MM.1S (cell line): ENCODE data around the gene DONSON.
"Not testable (repeated sequence)": the region's sequence is repeated elsewhere in the genome, so short reads cannot be mapped to it uniquely, and the experiment has no call there.

Experiments
- DNase-seq: peaks from one replicate; pipeline ENCODE4 v3.0.0-alpha.2; 2015
- H2AFZ ChIP-seq: fragments of 300-600 bp; sonication (generic); 2 replicates; pipeline ENCODE4 v1.6.0; 2016; ENCODE audit warnings: antibody characterized with exemption, low read length
- H3F3A ChIP-seq: fragments of 300-600 bp; sonication (generic); 2 replicates; pipeline ENCODE4 v1.6.1; 2016; ENCODE audit warnings: mild to moderate bottlenecking, antibody characterized with exemption, low read length, moderate library complexity, mixed read lengths; ENCODE audit not compliant: insufficient read depth
- H3K27ac ChIP-seq: fragments of 300-600 bp; sonication (generic); 2 replicates; pipeline ENCODE4 v1.5.1; 2016; ENCODE audit warnings: mild to moderate bottlenecking, low read length
- H3K27me3 ChIP-seq: fragments of 300-600 bp; sonication (generic); replicated peaks from 2 replicates; pipeline ENCODE4 v1.6.0; 2016; ENCODE audit warnings: low read length; ENCODE audit not compliant: insufficient read depth
- H3K36me3 ChIP-seq: fragments of 300-600 bp; sonication (generic); replicated peaks from 2 replicates; pipeline ENCODE4 v1.6.1; 2016; ENCODE audit warnings: mild to moderate bottlenecking, low read length, mixed read lengths; ENCODE audit not compliant: insufficient read depth
- H3K4me1 ChIP-seq: fragments of 300-600 bp; sonication (generic); 2 replicates; pipeline ENCODE4 v1.6.1; 2016; ENCODE audit warnings: low read length, mixed read lengths
- H3K4me2 ChIP-seq: fragments of 300-600 bp; sonication (generic); 2 replicates; pipeline ENCODE4 v1.6.0; 2016; ENCODE audit warnings: low read depth, low read length
- H3K4me3 ChIP-seq: fragments of 300-600 bp; sonication (generic); 2 replicates; pipeline ENCODE4 v1.5.1; 2016; ENCODE audit warnings: low read length, mixed read lengths
- H3K79me2 ChIP-seq: fragments of 300-600 bp; sonication (generic); 2 replicates; pipeline ENCODE4 v1.6.1; 2016; ENCODE audit warnings: mixed run types, low read length, mixed read lengths
- H3K9ac ChIP-seq: fragments of 300-600 bp; sonication (generic); 2 replicates; pipeline ENCODE4 v1.6.1; 2016; ENCODE audit warnings: low read length, mixed read lengths
- H3K9me2 ChIP-seq: fragments of 300-600 bp; sonication (generic); replicated peaks from 2 replicates; pipeline ENCODE4 v1.6.1; 2016; ENCODE audit warnings: mild to moderate bottlenecking, low read length, mixed read lengths; ENCODE audit not compliant: insufficient read depth
- H3K9me3 ChIP-seq: fragments of 300-600 bp; sonication (generic); replicated peaks from 2 replicates; pipeline ENCODE4 v1.6.1; 2016; ENCODE audit warnings: mild to moderate bottlenecking, low read length, mixed read lengths; ENCODE audit not compliant: insufficient read depth
- H4K20me1 ChIP-seq: fragments of 300-600 bp; sonication (generic); 2 replicates; pipeline ENCODE4 v1.6.1; 2016; ENCODE audit warnings: mild to moderate bottlenecking, low read length, moderate library complexity, mixed read lengths; ENCODE audit not compliant: insufficient read depth
- CTCF ChIP-seq: fragments of 300-600 bp; sonication (generic); IDR thresholded peaks from 2 replicates; pipeline ENCODE4 v1.5.1; 2016; ENCODE audit warnings: antibody characterized with exemption, low read length, mixed read lengths
- EZH2 ChIP-seq: fragments of 300-600 bp; sonication (generic); optimal IDR thresholded peaks from 2 replicates; pipeline ENCODE3; 2017; ENCODE audit warnings: low read depth, mild to moderate bottlenecking, antibody characterized with exemption, low read length, mixed read lengths
- EZH2phosphoT487 ChIP-seq: fragments of 300-600 bp; sonication (generic); IDR thresholded peaks from 2 replicates; pipeline ENCODE4 v1.6.1; 2018; ENCODE audit warnings: antibody characterized with exemption, low read length

Gene DONSON

GRCh38 chr21:33588485-33589335 lies at the start of gene DONSON:
Gene DONSON (minus strand): TSS chr21:33588684. CDS start chr21:33588641, 43 bp downstream.
- DNase-seq: peak; percentile 94
- H3K9ac ChIP-seq: peak within 1 kb of the TSS; percentile 84
- peak within 1 kb of the TSS; percentile 92 for H3K4me3 ChIP-seq
- peaks cover 41% of the 10 kb centered on the region for H3K79me2 ChIP-seq
- no peaks in the 10 kb centered on the region for H3K27me3 ChIP-seq
- peak within 1 kb of the TSS; percentile 97 for H3K4me2 ChIP-seq
- peaks cover 8% of the 10 kb centered on the region; the same call in 1 of the 2 replicates for H3K36me3 ChIP-seq
- H3F3A ChIP-seq: peaks cover 14% of the 10 kb centered on the region
- TF ChIP-seq EZH2phosphoT487 (no peak), CTCF (no peak), EZH2 (no peak)
- H2AFZ ChIP-seq: peak within 1 kb of the TSS; percentile 97
- peaks cover 14% of the 10 kb centered on the region for H3K4me1 ChIP-seq
- peak within 1 kb of the TSS; percentile 50; the same call in 1 of the 2 replicates for H3K27ac ChIP-seq
- H3K9me2 ChIP-seq: no peaks in the 10 kb centered on the region
- no peaks in the 10 kb centered on the region for H4K20me1 ChIP-seq
- H3K9me3 ChIP-seq: no peaks in the 10 kb centered on the region

- peaks cover 39% of the 10 kb centered on the region for H3K79me2 ChIP-seq
- H3K9ac ChIP-seq: no peak overlapping the region
- no peaks in the 10 kb centered on the region for H4K20me1 ChIP-seq
- no peaks in the 10 kb centered on the region for H3F3A ChIP-seq
- H3K27ac ChIP-seq: no peak overlapping the region
- H3K4me1 ChIP-seq: no peaks in the 10 kb centered on the region
- H3K4me3 ChIP-seq: no peak overlapping the region
- H2AFZ ChIP-seq: no peak overlapping the region
- H3K36me3 ChIP-seq: 0 out of 2 replicates have a peak, but pooled peaks cover 5% of the 10 kb centered on the region
- TF ChIP-seq EZH2phosphoT487 (no peak), CTCF (no peak), EZH2 (no peak)
- no peaks in the 10 kb centered on the region for H3K9me2 ChIP-seq
- no peak overlapping the region for H3K4me2 ChIP-seq
- H3K9me3 ChIP-seq: no peaks in the 10 kb centered on the region
- no peak for DNase-seq
- H3K27me3 ChIP-seq: no peaks in the 10 kb centered on the region
Measured at GRCh38 chr21:33634254-33634653, 45.8 kb upstream of the DONSON start.

GRCh38 chr21:33626151-33626550 lies 37.7 kb upstream of the DONSON start:
- H4K20me1 ChIP-seq, H3K27me3 ChIP-seq, H3K36me3 ChIP-seq, DNase-seq, H3K27ac ChIP-seq, H3K9me2 ChIP-seq, H3F3A ChIP-seq, H3K79me2 ChIP-seq, H3K4me1 ChIP-seq, H3K4me3 ChIP-seq, H3K9me3 ChIP-seq, H3K9ac ChIP-seq, H3K4me2 ChIP-seq, H2AFZ ChIP-seq: not testable (repeated sequence)

- Histone ChIP-seq H3K79me2 (no peaks in the 10 kb centered on the region), H3K4me1 (no peaks in the 10 kb centered on the region)
Measured at GRCh38 chr21:33622253-33622652, 33.8 kb upstream of the DONSON start.

More at GRCh38 chr21:33622253-33622652, 33.8 kb upstream of the DONSON start:
- no peak for DNase-seq
- no peaks in the 10 kb centered on the region for H3K27me3 ChIP-seq
- H3K9ac ChIP-seq: no peak overlapping the region
- H3K36me3 ChIP-seq: peaks cover 4% of the 10 kb centered on the region; the same call in 1 of the 2 replicates
- H3K9me2 ChIP-seq: no peaks in the 10 kb centered on the region
- no peak overlapping the region for H3K27ac ChIP-seq
- H3F3A ChIP-seq: no peaks in the 10 kb centered on the region
- H3K4me2 ChIP-seq: no peak overlapping the region
- no peak overlapping the region for H3K4me3 ChIP-seq
- H4K20me1 ChIP-seq: no peaks in the 10 kb centered on the region
- no peaks in the 10 kb centered on the region for H3K9me3 ChIP-seq
- TF ChIP-seq EZH2 (no peak), EZH2phosphoT487 (no peak), CTCF (no peak)
- H2AFZ ChIP-seq: no peak overlapping the region
